NB4 (cell line): ENCODE data around the gene NEU4.

ENCODE experiments used
- TF ChIP-seq, protein P1 (sequence below): IDR thresholded peaks from one replicate; pipeline ENCODE4 v1.5.1; 2012; ENCODE audit warnings: low read depth, low read length
- TF ChIP-seq, protein P2 (sequence below): IDR thresholded peaks from 2 replicates; pipeline ENCODE4 v1.6.1; 2011; ENCODE audit warnings: low read depth, low read length

DNA sequence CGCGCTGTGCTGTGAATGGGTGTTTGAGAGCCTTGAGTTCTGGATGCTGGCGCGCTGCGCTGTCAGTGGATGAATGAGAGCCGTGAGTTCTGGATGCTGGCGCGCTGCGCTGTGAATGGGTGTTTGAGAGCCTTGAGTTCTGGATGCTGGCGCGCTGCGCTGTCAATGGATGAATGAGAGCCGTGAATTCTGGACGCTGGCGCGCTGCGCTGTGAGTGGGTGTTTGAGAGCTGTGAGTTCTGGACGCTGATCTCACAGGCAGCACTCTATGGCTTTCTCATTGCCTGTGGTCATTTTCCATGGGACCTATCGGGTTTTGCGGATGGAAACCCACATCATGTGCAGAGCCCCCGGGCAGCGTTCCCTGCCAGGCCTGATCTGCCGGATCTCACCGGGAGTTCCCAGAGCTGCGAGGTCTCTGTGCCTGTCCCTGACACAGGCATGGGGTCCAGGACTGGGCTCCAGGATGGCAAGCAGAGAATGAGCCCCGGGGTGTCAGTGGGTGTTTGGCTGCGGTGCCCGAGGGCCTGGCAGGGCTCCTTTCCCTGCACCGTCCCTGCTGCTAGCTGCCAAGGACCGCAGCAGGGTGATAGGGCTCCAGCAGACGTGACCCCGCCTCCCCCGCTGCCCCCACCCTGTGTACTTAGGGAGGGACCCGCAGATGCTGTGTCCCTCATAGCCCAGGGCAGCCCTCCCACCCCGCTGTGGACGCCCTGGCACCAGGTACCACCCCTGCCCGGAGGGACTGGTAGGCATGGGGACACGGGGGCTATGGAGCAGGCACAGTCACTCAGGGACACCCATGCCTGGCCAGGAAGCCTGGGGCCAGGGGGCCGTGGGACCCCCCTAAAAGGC, 40.0 kb downstream of the NEU4 start:
- TF ChIP-seq, protein P1, sequence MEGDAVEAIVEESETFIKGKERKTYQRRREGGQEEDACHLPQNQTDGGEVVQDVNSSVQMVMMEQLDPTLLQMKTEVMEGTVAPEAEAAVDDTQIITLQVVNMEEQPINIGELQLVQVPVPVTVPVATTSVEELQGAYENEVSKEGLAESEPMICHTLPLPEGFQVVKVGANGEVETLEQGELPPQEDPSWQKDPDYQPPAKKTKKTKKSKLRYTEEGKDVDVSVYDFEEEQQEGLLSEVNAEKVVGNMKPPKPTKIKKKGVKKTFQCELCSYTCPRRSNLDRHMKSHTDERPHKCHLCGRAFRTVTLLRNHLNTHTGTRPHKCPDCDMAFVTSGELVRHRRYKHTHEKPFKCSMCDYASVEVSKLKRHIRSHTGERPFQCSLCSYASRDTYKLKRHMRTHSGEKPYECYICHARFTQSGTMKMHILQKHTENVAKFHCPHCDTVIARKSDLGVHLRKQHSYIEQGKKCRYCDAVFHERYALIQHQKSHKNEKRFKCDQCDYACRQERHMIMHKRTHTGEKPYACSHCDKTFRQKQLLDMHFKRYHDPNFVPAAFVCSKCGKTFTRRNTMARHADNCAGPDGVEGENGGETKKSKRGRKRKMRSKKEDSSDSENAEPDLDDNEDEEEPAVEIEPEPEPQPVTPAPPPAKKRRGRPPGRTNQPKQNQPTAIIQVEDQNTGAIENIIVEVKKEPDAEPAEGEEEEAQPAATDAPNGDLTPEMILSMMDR, result no peak
- TF ChIP-seq, protein P2, sequence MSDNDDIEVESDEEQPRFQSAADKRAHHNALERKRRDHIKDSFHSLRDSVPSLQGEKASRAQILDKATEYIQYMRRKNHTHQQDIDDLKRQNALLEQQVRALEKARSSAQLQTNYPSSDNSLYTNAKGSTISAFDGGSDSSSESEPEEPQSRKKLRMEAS, result no peak
